LNCaP clone FGC (cell line): ENCODE data around the gene REN.

Source experiments
- DNase-seq: peaks from one replicate; pipeline ENCODE4 v3.0.0-alpha.2; 2011; ENCODE audit warnings: low read depth
- H3K4me3 ChIP-seq: 2 replicates; pipeline ENCODE4 v1.5.1; 2011; ENCODE audit warnings: mild to moderate bottlenecking, low read depth, low read length, control low read depth
- CTCF ChIP-seq: IDR thresholded peaks from 2 replicates; pipeline ENCODE4 v1.5.1; 2012; ENCODE audit warnings: mild to moderate bottlenecking; ENCODE audit not compliant: control insufficient read depth, insufficient read depth; ENCODE audit errors: extremely low read depth

Gene REN

DNA sequence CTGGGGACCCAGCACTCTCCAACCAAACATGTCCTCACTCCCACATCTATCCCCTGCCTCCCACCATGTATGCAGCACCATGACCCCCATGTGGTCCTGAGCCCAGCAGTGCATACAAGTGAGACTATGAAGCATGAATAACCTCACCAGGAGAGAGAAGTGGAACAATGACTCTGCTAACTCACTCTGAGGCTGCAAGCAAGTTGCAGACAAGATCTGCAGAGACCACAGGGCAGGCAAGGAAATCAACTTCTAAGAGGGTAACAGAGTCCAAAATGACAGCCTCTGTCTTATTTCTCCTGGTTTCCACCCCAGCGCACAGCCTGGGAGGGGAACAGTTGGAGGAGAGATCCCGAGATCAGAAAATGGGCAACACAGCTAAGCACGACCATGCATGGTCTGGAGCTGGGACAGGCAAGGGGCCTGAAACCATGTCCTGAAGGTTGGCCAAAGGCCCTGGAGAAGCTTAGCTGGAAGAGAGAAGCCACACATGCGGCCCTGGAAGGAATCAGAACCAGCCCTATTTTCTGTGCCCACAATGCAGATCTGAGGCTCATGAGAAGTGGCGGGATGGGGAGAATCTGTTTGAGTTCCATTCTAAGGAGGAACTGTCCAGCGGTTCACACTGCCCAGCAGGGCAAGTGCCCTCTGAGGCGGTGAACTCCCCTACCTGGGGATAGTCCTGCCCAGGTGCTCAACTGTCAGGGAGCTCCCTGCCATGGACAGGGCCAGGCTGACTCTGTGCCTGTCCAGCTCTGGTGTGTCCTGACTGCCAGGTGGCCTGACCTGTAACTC is 12.5 kb upstream of the REN start:
- DNase-seq: no peak
- H3K4me3 ChIP-seq: no peak overlapping the region
- TF ChIP-seq CTCF: no peak

DNA sequence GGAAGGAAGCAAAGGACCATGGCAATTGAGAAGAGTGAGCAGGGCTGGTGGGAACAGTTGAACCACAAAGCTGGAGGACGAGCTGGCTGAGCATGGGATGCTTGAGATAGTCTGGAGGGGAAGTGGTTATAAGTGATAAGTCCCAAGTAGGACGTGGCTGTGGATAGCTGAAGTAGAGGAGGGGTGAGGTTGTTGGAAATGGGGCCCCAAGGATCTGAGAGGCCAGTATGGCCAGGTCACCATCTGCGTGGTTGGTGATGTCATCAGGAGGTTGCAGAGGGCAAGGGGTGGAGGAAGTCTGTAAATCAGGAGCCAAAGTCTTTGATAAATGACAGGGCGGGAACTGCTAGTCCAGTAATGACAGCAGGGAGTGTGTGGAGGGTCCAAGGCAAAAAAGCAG is 11.0 kb upstream of the REN start:
- no peak for DNase-seq
- no peak overlapping the region for H3K4me3 ChIP-seq
- no peak for TF ChIP-seq CTCF

DNA sequence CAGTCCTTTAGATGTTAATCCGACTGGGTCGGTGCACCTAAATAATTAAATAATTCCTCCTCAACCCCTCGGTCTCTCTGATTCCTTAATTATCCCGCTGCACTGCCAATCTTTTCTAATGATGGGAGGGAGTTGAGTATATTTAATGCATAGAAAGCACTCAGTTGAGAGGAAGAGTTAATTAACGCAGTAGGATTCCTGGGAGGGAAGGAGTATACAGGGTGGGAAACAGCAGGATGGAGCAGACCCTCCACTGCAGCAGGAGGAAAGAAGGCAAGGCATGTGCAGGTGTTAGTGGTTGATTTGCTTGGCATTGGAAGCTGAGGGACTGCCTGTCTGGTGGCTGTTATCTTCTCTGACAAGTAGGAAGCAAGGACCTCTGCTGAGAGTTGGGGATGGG is 9.9 kb upstream of the REN start:
- no peak overlapping the region for H3K4me3 ChIP-seq
- DNase-seq: no peak
- no peak for TF ChIP-seq CTCF

DNA sequence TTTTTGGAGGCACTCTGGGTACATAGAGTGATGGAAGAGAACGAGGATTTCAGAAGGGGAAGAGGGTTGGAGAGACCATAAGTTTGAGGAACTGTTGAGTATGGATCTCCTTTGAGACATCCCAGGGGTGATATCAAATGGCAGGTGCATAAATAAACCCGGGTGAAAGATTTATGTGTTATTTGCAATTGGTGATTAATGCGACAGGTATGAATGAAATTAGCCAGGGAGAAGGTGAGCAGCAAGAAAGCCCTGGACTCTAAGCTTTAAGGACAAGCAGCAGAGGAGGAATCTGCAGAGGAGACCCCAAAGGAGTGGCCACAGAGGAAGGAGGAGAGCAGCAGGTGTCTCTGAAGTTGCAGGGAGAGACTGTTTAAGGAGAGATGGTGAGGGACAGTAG is 8.8 kb upstream of the REN start:
- DNase-seq: no peak
- TF ChIP-seq CTCF: no peak
- H3K4me3 ChIP-seq: no peak overlapping the region

DNA sequence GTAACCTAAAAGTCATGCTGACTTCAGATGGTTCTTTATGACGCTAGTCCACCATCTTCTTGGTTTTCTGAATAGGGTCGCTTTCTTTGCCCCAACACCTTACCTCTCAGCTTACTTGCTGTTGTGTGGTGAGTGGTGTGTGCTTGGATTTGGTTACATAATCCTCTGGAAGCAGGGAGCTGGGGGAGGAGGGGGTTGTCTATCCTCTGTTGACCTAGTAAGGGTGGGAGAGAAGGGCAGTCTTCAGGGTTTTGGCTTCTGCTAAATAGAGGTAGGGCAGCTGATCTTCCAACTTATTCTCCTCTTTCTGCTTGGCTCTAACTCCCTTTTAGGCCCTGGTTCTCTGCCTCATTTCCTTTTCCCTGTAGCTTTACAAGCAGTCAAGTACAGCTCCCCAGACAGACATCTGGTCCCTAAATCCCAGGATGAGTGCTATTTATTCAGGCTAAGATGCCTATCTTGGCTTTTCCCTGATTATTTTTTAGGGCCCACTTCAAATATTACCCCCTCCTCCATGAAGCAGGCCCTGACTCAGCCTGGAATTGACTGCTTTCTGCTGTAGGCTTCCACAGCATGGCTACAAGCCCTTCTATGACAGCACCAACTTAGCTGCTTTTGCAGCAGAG is 6.4 kb upstream of the REN start:
- H3K4me3 ChIP-seq: no peak overlapping the region
- TF ChIP-seq CTCF: no peak
- no peak for DNase-seq

GRCh38 chr1:204171751-204172178 is 5.6 kb upstream of the REN start:
- H3K4me3 ChIP-seq: no peak overlapping the region
- no peak for TF ChIP-seq CTCF
- DNase-seq: no peak
